Embryonic facial prominence (tissue), 1 donor: Measurements from ENCODE around the gene ZNF83.
"Not testable (repeated sequence)": the region's sequence is repeated elsewhere in the genome, so short reads cannot be mapped to it uniquely, and the experiment has no call there.

Source experiments
- DNase-seq: peaks from one replicate; pipeline ENCODE4 v3.0.0-alpha.2; 2016; ENCODE audit errors: extremely low spot score

ZNF83 gene

DNA sequence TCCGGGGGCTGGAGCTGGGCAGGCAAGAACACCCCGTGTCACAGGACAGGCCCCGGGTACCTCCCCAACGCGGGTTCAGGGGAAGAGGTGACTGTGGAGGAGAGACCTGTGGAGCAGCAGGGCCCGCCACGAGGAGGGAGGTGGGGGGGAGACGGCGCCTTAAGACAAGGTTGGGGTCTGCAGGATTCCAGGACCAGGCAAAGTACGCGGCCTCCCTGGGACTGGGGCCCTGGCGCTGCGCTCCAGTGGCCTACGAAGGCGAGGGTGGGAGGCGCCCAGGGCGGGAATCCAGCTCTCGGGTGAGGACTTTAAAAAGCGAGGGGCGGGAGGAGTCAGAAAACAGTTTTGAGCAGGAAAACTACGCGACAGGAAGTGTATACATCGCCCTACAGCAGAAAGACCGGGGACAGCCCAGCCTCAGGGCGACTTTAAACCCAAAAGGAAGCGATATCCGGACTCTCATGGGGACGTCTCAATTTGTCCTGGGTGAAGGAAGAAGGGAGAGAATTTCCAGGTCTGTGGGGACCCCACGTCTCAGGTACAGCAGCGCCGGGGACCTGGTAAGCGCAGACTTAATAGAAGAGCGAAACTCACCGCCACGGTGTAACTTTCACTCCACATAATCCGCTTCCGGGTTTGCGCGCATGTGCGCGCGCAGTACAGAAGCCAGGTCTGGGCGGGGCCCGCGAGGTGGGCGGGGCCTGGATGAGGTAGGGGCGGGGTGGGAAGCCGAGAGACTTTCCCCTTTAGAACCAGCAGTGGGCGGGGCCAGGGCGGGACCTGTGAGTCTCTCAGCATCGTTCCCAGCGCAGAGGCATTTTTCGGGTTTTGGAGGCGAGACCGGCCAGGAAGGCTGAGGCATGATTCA, at the start of gene ZNF83:
Gene ZNF83 (minus strand): TSS at position 638 of the 868 bp plus-strand sequence.
- DNase-seq, result peak; percentile 52

DNA sequence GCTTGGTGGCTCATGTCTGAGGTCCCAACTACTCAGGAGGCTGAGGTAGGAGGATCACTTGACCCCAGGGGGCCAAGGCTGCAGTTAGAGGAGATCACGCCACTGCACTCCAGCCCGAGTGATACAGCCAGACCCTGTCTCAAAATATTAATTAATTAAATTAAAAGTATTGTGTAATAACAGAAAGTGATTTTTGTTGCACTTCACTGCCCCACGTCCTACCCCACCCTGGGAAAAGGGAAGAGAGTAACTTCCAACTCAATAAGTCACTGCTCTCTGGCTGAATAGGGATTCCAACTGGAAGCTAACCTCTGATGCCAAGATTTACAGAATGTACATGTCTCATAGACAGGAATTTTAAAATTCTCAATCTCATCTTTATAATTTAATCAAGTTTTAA, 49.5 kb upstream of the ZNF83 start:
- no peak for DNase-seq

DNA sequence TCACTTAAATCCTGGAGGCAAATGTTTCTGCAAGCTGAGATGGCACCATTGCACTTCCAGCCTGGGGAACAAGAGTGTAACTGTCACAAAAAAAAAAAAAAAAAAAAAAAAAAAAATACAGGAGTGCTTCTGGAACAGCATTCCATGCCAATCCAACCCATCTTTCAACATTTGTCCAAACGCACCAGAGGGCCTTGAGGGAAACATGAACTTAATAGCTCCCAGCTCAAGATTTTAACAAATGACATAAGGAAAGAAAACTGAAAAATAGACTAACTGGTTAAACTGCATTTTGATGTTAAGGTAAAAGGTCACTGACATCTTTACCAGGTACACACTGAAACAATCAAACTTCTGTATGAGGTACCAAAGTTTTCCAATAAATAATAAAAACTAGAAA, 47.7 kb upstream of the ZNF83 start:
- DNase-seq, result no peak

DNA sequence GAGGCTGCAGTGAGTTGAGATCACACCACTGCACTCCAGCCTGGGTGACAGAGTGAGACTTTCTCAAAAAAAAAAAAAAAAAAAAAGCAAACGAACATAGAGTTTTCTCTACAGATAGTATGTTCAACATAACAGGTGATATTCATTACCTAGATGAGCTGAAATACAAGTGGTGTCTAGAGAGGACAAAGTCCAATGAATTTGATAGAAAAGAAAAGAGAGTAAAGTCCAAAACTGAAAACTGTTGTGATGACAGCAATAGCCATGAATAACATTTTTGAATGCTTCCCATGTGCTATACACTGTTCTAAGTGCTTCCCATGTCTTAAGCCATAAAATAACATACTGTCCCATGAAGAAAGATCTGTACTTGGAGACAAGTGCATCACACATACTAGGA, 43.1 kb upstream of the ZNF83 start:
- DNase-seq, result not testable (repeated sequence)

DNA sequence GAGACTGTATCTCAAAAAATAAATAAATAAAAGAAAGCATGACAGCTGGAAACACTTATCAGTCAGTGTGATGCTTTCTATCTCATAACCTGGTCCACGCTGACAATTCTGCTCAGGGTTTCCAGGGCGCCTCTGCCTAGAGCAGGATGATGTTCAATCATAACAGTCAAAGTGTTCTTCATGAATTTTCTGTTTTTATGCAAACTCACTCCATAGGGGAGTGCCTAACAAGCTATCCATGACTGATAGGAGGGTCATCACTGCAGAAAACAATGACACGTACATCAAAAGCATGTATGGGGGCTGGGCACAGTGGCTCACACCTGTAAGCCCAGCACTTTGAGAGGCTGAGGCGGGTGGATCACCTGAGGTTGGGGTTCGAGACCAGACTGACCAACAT, 41.4 kb upstream of the ZNF83 start:
- no peak for DNase-seq

DNA sequence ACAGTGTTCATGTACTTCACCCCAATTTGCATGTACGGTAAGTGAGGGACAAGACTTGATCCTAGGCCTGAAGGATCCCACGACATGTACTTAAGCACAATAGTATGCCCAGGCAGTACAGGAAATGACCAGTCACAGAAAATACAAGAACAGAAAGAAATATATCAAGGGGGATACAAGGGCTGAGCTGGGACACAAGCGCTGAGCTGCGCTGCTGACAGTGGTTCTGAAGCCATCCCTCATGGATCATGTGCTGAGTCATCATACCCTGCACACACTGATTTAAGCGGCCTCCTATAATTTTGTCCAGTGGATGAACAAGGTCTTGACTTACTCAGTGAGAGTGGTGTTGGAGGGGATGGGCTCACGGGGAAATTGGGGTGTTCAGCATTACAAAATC, 37.1 kb upstream of the ZNF83 start:
- DNase-seq, result not testable (repeated sequence)

DNA sequence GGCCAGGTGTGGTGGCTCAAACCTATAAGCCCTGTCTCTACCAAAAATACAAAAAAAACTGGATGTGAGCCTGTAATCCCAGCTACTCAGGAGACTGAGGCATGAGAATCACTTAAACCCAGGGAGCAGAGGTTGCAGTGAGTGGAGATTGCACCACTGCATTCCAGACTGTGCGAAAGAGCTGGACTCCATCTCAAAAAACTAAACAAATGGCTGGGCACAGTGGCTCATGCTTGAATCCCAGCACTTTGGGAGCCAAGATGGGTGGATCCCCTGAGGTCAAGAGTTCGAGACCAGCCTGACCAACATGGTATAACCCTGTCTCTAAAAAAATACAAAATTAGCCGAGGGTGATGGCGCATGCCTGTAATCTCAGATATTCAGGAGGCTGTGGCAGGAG, 34.9 kb upstream of the ZNF83 start:
- no peak for DNase-seq

DNA sequence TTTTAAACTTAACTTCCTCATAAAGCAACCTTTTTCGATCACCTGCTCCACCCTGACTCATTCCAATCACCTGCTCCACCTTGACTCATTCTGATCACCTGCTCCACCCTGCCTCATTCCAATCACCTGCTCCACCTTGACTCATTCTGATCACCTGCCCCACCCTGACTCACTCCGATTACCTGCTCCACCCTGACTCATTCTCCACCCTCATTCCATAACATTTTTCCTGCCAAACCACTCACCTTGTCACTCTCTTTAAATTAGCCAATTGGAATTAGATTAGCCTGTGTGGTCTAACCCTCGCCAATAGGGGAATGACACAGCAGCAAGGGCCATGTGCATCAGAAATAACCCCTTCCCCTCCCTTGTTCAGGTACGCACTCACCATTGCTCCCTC, 31.9 kb upstream of the ZNF83 start:
- no peak for DNase-seq

DNA sequence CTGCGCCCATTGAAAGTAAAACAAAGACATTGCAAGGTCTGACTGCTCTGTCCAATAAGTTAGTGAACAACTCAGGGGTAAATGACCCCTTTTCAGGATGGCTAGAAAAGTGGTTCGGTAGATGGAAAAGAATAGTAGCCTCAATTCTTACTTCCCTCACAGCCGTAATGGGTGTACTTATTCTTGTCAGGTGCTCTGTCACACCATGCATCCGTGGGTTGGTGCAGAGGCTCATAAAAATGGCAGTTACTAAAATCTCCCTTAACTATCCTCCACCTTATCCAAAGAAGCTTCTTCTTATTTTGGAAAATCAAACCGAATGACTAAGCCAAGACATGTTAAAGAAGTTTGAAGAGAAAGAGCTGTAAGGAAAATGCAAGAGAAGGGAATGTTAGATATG, 31.4 kb upstream of the ZNF83 start:
- no peak for DNase-seq

DNA sequence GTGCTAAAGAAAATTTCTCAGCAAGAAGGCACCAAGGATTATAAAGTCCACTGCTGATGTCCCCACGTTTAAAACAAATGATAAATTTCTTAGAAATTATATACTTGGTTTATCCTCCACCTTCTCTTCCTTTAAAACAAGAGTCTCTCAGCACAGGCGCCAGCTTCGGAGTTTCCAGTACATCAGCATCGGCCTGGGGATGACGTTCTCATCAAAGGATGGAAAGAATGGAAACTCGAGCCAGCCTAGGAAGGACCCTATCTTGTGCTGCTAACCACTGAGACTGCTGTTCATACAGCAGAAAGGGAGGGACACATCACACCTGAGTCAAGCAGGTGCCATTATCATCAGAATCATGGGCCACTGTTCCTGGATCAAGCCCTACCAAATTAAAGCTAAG, 29.8 kb upstream of the ZNF83 start:
- DNase-seq, result no peak

DNA sequence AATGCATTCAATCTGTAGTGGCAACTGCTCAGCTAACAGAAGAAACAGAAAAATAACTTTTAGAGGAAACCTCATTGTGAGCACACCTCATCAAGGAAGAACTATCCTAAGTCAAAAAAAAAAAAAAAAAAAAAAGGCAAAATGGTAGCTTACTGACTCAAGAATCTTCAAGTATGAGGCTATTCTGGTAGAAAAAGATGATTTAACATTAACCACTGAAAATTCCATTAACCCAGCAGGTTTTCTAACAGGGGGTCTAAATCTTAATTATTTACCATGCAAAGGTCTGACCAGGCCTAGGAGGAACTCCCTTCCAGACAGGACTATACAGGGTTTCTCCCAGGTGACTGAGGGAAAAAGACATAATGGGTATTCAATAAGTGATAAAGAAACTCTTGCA, 28.4 kb upstream of the ZNF83 start:
- no peak for DNase-seq

DNA sequence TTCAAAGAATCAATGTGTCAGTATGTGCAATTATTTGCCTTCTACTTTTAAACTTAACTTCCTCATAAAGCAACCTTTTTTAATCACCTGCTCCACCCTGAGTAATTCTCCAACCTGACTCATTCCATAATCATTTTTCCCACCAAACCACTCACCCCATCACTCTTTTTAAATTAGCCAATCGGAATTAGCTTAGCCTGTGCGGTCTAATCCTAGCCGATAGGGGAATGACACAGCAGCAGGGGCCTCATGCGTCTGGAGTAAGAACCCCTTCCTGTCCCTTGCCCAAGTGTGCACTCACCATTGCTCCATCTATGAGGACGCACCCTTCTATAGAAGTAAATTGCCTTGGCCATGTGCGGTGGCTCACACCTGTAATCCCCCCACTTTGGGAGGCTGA, 27.4 kb upstream of the ZNF83 start:
- DNase-seq, result no peak

DNA sequence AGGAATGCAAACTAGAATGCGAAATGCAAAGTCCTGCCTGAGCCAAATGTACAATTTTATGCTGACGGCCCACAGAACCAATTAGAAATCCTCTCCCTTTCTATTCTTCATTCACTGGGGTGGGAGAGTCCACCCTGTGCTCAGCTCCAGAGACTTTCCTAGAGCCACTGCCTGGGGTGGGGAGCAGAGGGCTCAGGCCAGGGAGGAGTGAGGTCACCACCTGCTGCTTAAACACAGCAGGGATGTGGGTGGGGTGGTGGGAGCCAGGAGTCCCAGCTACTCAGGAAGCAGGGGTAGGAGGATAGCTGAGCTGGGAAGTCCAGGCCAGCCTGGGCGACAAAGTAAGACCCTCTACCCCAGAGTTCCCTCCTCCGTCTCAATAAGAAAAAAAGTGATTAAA, 26.9 kb upstream of the ZNF83 start:
- DNase-seq, result no peak

DNA sequence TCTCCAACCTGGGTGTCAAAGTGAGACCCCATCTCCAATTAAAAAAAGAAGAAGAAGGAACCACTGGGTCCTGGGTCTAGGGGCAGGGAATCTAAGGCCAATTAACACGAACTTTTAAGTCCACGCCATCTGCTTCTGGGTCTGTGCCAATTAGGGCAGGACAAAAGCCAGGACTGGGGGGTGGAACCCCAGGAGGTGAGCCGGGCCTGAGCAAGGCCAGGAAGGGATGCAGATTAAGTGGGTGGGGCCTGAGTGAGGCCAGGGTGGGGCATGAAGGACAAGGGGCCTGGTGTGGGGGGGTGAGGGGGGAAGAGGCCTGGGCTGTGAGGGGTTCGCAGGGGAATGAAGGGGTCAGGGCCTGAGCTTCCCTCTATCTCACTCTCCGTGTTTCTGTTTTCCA, 26.3 kb upstream of the ZNF83 start:
- no peak for DNase-seq

DNA sequence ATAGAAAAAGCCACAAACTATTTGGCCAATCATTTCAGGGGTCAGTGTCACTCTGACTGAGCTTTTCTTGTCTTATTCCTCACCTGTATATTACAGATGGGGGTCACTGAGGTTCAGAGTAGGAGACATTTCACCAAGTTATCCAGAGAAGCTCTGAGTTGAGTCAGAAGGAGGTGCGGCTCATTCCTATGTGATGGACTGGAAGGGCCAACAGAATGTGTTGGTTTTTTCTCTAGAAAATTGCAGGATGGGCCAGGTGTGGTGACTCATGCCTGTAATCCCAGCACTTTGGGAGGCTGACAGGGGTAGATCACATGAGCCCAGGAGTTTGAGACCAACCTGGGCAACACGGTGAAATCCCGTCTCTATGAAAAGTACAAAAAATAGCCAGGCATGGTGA, 24.5 kb upstream of the ZNF83 start:
- no peak for DNase-seq

DNA sequence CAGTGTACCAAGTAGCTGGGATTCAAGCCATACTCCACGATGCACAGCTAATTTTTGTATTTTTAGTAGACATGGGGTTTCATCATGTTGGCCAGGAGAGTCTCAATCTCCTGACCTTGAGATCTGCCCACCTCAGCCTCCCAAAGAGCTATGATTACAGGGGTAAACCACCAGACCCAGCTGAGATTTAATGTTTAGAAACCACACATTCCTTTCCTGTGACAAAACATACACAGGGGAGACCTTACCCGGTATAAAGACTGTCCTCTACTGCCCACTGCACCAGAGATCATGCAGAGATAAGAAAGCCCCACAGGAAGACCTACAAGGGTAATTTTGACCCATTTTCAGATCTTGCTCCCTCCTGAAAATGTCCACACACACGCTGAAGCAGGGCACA, 22.8 kb upstream of the ZNF83 start:
- DNase-seq, result no peak

DNA sequence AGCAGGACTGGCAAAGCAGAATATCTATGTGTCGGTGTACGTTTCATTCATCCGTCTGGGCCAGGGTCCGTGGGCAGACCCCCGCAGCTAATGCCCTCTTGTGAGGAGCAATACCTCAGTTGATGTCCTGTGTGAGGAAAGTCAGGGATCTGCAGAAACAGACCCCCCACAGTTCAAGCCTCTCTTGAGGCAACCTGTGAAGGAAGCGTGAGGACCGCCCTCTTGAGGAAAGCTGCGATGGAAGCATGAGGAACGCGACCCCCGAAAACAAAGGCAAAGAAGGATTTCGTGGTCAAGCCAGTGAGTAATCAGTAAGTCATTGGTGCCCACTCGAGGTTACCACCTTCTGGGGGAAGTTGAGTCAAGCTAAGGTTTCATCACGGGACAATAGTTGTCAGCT, 20.9 kb upstream of the ZNF83 start:
- no peak for DNase-seq

DNA sequence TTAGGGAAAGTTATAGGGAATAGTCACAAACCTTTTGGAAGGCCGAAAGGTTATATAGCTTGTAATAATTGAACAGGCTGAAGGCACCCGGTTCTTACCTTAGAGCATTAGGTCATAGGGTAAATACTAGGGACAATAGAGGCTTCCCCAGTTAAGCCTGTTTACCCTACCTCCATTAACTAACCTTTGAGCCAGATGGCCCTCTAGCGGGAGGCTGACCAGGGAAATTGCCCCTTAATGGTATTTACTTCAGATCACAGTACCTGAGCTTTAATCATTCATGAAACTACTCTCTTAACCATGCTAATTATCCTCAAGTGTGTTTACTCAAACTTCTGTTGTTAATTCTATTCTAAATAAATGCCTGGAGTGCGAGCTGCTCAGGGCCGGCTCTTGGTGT, 20.4 kb upstream of the ZNF83 start:
- DNase-seq, result no peak

DNA sequence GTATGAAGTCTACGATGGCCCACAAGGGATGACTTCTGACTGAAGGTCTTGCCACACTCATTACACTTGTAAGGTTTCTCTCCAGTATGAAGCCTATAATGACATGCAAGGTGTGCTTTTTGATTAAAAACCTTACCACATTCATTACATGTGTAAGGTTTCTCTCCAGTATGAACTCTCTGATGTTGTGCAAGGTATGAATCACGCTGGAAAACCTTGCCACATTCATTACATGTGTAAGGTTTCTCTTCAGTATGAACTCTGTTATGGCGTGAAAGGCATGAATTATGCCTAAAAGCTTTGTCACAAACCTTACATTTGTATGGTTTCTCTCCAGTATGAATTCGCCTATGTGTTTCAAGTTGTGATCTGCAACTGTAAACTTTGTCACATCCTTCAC, 15.0 kb upstream of the ZNF83 start:
- DNase-seq, result no peak

DNA sequence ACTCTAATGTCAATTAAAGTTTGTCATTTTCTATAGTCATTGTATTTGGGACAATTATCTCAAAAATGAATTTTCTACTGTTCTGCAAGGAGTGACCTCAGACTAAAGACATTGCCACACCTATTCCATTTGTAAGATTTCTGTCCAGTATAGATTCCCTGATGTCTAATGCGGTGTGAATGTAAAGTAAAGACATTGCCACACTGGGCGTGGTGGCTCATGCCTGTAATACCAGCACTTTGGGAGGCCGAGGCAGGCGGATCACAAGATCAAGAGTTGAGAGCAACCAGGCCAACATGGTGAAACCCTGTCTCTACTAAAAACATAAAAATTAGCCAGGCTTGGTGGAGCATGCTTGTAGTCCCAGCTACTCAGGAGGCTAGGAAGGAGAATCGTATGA, 13.8 kb upstream of the ZNF83 start:
- DNase-seq, result no peak

DNA sequence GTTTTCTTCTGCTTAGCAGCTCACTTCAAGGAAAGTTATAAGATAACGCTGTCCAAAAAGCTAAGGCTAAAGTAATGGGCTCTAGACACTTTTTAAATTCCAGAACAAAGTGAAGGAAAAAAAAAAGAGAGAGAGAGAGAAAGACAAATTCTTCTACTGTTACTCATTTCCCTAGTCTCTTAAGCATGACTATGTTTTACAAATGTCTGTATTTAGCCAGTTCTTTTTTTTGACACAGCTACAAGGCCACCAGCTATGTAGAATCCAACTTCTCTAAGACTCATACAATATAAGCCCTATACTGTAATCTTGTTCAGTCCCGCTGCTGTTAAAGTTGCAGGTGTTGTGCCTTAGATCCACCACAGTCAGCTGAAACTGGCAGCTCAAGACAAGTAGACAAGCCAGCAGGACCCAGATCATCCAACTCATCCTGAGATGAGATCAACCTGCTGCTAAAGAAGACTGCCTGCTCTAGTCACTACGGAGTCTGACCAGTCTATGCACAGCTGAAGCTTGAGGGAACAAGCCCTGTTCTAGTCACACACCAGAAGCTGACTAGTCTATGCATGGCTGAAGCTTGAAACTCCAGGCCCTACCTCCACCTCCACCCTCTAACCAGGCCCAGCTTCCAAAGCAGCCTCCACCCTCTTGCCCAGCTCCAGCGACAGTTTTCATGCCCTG, 10.3 kb upstream of the ZNF83 start:
- no peak for DNase-seq

DNA sequence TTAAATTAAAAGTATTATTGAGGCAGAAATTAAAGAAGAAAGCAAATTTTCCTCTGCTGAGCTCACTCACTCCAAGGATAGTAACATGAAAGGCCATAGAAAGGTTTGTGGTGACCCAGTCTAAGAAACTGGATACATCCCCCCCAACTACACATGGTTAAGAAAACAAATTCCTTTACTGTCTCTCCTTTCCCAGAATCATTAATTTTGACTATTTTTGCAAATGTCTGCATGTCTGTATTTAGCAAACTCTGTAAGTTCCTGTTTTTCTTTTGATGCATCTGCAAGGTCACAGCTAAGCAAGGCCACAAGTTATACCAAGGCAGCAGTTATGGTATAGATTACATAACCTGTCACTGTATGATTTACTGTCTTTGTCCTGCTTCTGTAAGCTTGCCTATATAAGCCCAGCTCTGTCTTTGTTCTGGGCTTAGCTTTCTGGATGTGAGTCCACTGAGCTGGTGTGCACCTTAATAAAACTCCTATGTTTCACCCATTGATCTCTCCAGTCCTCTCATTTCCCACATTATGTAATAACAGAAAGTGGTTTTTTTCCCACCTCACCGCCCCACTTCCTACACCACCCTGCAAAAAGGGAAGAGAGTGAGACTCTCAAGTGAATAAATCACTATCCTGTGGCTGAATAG, 8.5 kb upstream of the ZNF83 start:
- DNase-seq, result no peak

DNA sequence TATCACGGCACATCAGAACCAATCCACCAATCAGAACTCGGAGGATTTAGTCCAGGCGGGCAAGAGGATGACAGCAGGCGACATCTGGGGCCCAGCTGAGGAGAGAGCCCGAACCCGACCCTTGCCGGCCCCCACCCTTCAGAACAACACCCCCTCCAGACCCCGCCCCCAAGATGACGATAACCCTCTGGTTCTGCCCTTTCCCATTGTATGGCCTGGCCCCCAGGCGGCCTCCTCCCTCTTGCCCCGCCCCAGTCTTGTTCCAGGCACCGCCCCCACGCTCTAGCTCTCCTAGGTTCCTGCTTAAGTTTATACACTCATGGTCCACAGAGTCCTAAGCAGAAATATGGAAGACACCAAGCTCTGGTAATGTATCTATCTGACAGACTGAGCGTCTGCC, 2.8 kb upstream of the ZNF83 start:
- DNase-seq, result no peak
